HepG2 (cell line): Measurements from ENCODE around the gene TRNP1. TPM values are rescaled to one million over a fixed set of nuclear protein-coding genes. Genes with fewer than 3 reads are reported as not detected.

ENCODE experiments used
- ATAC-seq: fragments of 200-7000 bp; cut with Tn5 transposase; 3 replicates; pipeline ENCODE4 v1.9.1; 2020; ENCODE audit warnings: mild to moderate bottlenecking, moderate library complexity
- BruUV-seq: library from RNA; stranded (reverse); fragments of 400-500 nt; replicated peaks from 2 replicates; lab custom pipeline; 2021; lab: Mats Ljungman, UMichigan
- CTCF ChIA-PET: fragments of 300-600 bp; formaldehyde crosslinking; extraction: SDS; loops from one replicate; lab custom pipeline; 2021; ENCODE audit warnings: low total read pairs, inconsistent platforms, low intra/inter-chr PET ratio; lab: Yijun Ruan, JAX
- POLR2A ChIA-PET: fragments of 350-600 bp; sonication (Branson Sonifier 250); formaldehyde crosslinking; loops from one replicate; lab custom pipeline; 2020; ENCODE audit warnings: antibody characterized with exemption, inconsistent platforms; lab: Yijun Ruan, JAX
- DNase-seq: peaks from one replicate; pipeline ENCODE4 v3.0.0-alpha.2; 2015; ENCODE audit warnings: low spot score
- FAIRE-seq: peaks from 3 replicates; lab custom pipeline; 2011; peaks lifted over from hg19 to GRCh38; lab: Jason Lieb, UNC
- H2AFZ ChIP-seq: one replicate; pipeline ENCODE4 v1.6.1; 2011; ENCODE audit warnings: low read length, inconsistent platforms
- H3K27ac ChIP-seq: fragments of 300-600 bp; 3 replicates; pipeline ENCODE4 v1.8.0; 2011; ENCODE audit warnings: mixed run types, mild to moderate bottlenecking, mixed read lengths, low read length, inconsistent platforms; ENCODE audit not compliant: insufficient read depth; ENCODE audit errors: extremely low read length
- H3K27me3 ChIP-seq, 2 experiments: fragments of 200-600 bp in 1 of 2; 2 replicates in 1 of 2; 3 replicates in 1 of 2; pipeline versions ENCODE4 v1.6.0 to v1.8.0; 2011; ENCODE audit warnings: low read length in 2 of 2, mild to moderate bottlenecking in 2 of 2, moderate library complexity in 2 of 2, inconsistent platforms in 1 of 2; ENCODE audit not compliant: insufficient read depth in 2 of 2, control insufficient read depth in 1 of 2
- H3K36me3 ChIP-seq, 2 experiments: fragments of 200-600 bp in 1 of 2; replicated peaks in 1 of 2; 2 replicates in 1 of 2; 3 replicates in 1 of 2; pipeline versions ENCODE4 v1.5.1 to v1.8.0; 2011; ENCODE audit warnings: low read length in 2 of 2, inconsistent platforms in 1 of 2; ENCODE audit not compliant: insufficient read depth in 2 of 2, control insufficient read depth in 1 of 2
- H3K4me1 ChIP-seq: 2 replicates; pipeline ENCODE4 v1.5.1; 2012; ENCODE audit warnings: low read length, inconsistent platforms; ENCODE audit not compliant: insufficient read depth
- H3K4me2 ChIP-seq: 2 replicates; pipeline ENCODE4 v1.6.0; 2011; ENCODE audit warnings: low read depth, low read length, inconsistent platforms
- H3K4me3 ChIP-seq, 3 experiments: fragments of 200-600 bp in 1 of 3; sonication (generic), shearing (Covaris generic) in 1 of 3; replicated peaks in 1 of 3; 2 replicates each; pipeline ENCODE4 v1.5.1; 2011 to 2016; ENCODE audit warnings: low read length in 3 of 3, inconsistent platforms in 2 of 3, low read depth in 2 of 3, mild to moderate bottlenecking in 2 of 3, control low read depth in 1 of 3, mixed read lengths in 1 of 3; ENCODE audit not compliant: insufficient read depth in 1 of 3
- H3K79me2 ChIP-seq: one replicate; pipeline ENCODE4 v1.6.1; 2011; ENCODE audit warnings: low read length, inconsistent platforms; ENCODE audit not compliant: insufficient read depth
- H3K9ac ChIP-seq: 2 replicates; pipeline ENCODE4 v1.6.0; 2011; ENCODE audit warnings: mild to moderate bottlenecking, low read depth, low read length, inconsistent platforms; ENCODE audit not compliant: insufficient read depth
- H3K9me3 ChIP-seq: 2 replicates; pipeline ENCODE4 v1.5.1; 2012; ENCODE audit warnings: mild to moderate bottlenecking, low read length
- H4K20me1 ChIP-seq: 2 replicates; pipeline ENCODE4 v1.6.0; 2011; ENCODE audit warnings: inconsistent platforms, mild to moderate bottlenecking, low read length, moderate library complexity; ENCODE audit not compliant: insufficient read depth
- AFF4 ChIP-seq: sonication (generic); formaldehyde crosslinking; IDR thresholded peaks from 2 replicates; pipeline ENCODE4 v1.4.0; 2020; ENCODE audit warnings: missing genetic modification reagents
- AGO2 ChIP-seq: fragments of 200-400 bp; formaldehyde crosslinking; optimal IDR thresholded peaks from 2 replicates; pipeline ENCODE3; 2017; ENCODE audit warnings: mild to moderate bottlenecking, low read depth, low read length, moderate library complexity
- ATF3 ChIP-seq: sonication (generic); formaldehyde crosslinking; IDR thresholded peaks from 2 replicates; pipeline ENCODE4 v1.4.0; 2020; ENCODE audit warnings: missing genetic modification reagents
- DDIT3 ChIP-seq: sonication (generic); formaldehyde crosslinking; IDR thresholded peaks from 2 replicates; pipeline ENCODE4 v1.4.0; 2020; ENCODE audit warnings: mild to moderate bottlenecking, missing genetic modification reagents
- EP300 ChIP-seq, 3 experiments: sonication (generic) in 1 of 3; formaldehyde crosslinking in 1 of 3; IDR thresholded peaks; 2 replicates each; pipeline versions ENCODE4 v1.5.1 to v1.6.1; 2011 to 2020; ENCODE audit warnings: low read depth in 2 of 3, low read length in 2 of 3, borderline replicate concordance in 1 of 3, improper control_type of control experiment in 1 of 3, mild to moderate bottlenecking in 1 of 3, missing genetic modification reagents in 1 of 3, moderate library complexity in 1 of 3
- JDP2 ChIP-seq: sonication (generic); formaldehyde crosslinking; IDR thresholded peaks from 2 replicates; pipeline ENCODE4 v1.8.1; 2022; ENCODE audit warnings: missing genetic modification reagents, borderline replicate concordance
- MTA1 ChIP-seq: sonication (generic); formaldehyde crosslinking; IDR thresholded peaks from 2 replicates; pipeline ENCODE4 v1.4.0; 2020; ENCODE audit warnings: missing genetic modification reagents, mild to moderate bottlenecking, borderline replicate concordance
- RAD51 ChIP-seq: fragments of 450-650 bp; IDR thresholded peaks from 2 replicates; pipeline ENCODE4 v1.6.1; 2016; ENCODE audit warnings: borderline replicate concordance
- ZBTB7A ChIP-seq: sonication (generic); formaldehyde crosslinking; IDR thresholded peaks from 2 replicates; pipeline ENCODE4 v1.8.0; 2022; ENCODE audit warnings: mild to moderate bottlenecking, missing genetic modification reagents
- ZBTB8A ChIP-seq: sonication (generic); formaldehyde crosslinking; IDR thresholded peaks from 2 replicates; pipeline ENCODE4 v1.4.0; 2020; ENCODE audit warnings: mild to moderate bottlenecking, low read depth, missing genetic modification reagents, borderline replicate concordance
- ZNF121 ChIP-seq: sonication (generic); formaldehyde crosslinking; IDR thresholded peaks from 2 replicates; pipeline ENCODE4 v1.5.0; 2020; ENCODE audit warnings: mild to moderate bottlenecking, missing genetic modification reagents
- ZNF260 ChIP-seq: sonication (generic); formaldehyde crosslinking; IDR thresholded peaks from 2 replicates; pipeline ENCODE4 v1.4.0; 2020; ENCODE audit warnings: missing genetic modification reagents, low read depth, mild to moderate bottlenecking, borderline replicate concordance
- ZNF44 ChIP-seq: sonication (generic); formaldehyde crosslinking; IDR thresholded peaks from 2 replicates; pipeline ENCODE4 v1.5.1; 2020; ENCODE audit warnings: mild to moderate bottlenecking, missing genetic modification reagents
- ZNF546 ChIP-seq: sonication (generic); formaldehyde crosslinking; conservative IDR thresholded peaks from 2 replicates; pipeline ENCODE4 v1.8.1; 2023; ENCODE audit warnings: mild to moderate bottlenecking, missing genetic modification reagents
- ZNF577 ChIP-seq: sonication (generic); formaldehyde crosslinking; IDR thresholded peaks from 2 replicates; pipeline ENCODE4 v1.4.0; 2020; ENCODE audit warnings: mild to moderate bottlenecking, low read depth, missing genetic modification reagents, borderline replicate concordance
- ZSCAN25 ChIP-seq: sonication (generic); formaldehyde crosslinking; IDR thresholded peaks from 2 replicates; pipeline ENCODE4 v1.8.0; 2022; ENCODE audit warnings: mild to moderate bottlenecking, missing genetic modification reagents
- WGBS: methylation state at CpG from one replicate; pipeline ENCODE4 v1.1.6; 2017; ENCODE audit warnings: low lambda C conversion rate; 5-methylcytosine and 5-hydroxymethylcytosine counted together
- in situ Hi-C: cut with HindIII; loops from 2 replicates; pipeline ENCODE4 v1.10.0; 2017; ENCODE audit warnings: low pct_unique_long_range_greater_than_20kb; ENCODE audit not compliant: extremely low pct_ligation_motif_present
- intact Hi-C: fragments of 100-400 bp; cut with micrococcal nuclease; formaldehyde crosslinking; loops from one replicate; pipeline ENCODE4 v1.10.0; 2022; ENCODE audit not compliant: unreplicated experiment
- polyA plus RNA-seq, 8 experiments: library from polyadenylated mRNA; depleted of rRNA in 3 of 8; stranded (reverse) in 7 of 8; unstranded in 1 of 8; fragments of >200 nt; fragmentation: Illumina TruSeq in 4 of 8; extraction: Trizol in 4 of 8; gene quantifications; 2 replicates each; pipeline versions ENCODE4 v1.2.1 to v1.2.3, GENCODE V29; 2011 to 2016; ENCODE audit warnings: low read depth in 4 of 8, missing spikeins in 1 of 8, mixed read lengths in 1 of 8; ENCODE audit not compliant: insufficient read depth in 1 of 8
- total RNA-seq, 5 experiments: library from RNA; depleted of rRNA; stranded (reverse); fragments of >200 nt; fragmentation: Illumina TruSeq; extraction: Trizol; gene quantifications; 2 replicates each; pipeline ENCODE4 v1.2.3, GENCODE V29; 2016; ENCODE audit warnings: low read depth in 1 of 5
- TF ChIP-seq, protein P1 (sequence below): fragments of 450-650 bp; IDR thresholded peaks from 2 replicates; pipeline ENCODE4 v1.6.1; 2017; ENCODE audit warnings: mild to moderate bottlenecking

Gene TRNP1
- total and polyA plus RNA-seq, 2 of the 13 experiments (the other 11 are each of a cell fraction or from before 2014, with no cell fraction given): 42.0 to 158 TPM

DNA sequence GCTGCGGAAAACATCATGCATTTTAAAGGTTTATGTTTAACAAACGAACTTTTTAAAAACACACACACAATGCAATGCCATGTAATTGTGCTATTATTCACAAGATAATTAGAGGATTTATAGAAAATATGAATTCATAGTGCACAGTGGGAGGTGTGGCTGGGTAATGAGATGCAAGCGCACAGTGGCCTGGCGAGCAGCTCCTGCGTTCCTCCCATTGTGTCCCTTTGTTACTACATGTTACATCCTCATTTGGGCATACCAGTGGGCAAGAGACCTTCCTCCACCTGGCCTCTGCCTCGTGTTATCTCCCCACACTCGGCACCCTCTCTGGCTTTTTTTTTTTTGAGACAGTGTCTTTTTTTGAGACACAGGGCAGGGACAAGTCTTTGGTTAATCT is 49.2 kb downstream of the TRNP1 start:
- Histone ChIP-seq H4K20me1 (no peaks in the 10 kb centered on the region), H3K36me3 (no peaks in the 10 kb centered on the region), H3K4me3 (no peak overlapping the region), H3K9ac (no peak overlapping the region), H3K4me2 (no peak overlapping the region), H3K27me3 (peaks cover 8 to 52% of the 10 kb centered on the region in 2 experiments; a peak in 4 of 5 replicates), H3K27ac (no peak overlapping the region), H3K9me3 (no peaks in the 10 kb centered on the region), H3K79me2 (no peaks in the 10 kb centered on the region), H2AFZ (no peak overlapping the region), H3K4me1 (peaks cover 8% of the 10 kb centered on the region; the same call in 1 of the 2 replicates)
- DNase-seq (no peak), ATAC-seq (no peak), FAIRE-seq (no peak)
- ChIA-PET CTCF (no interaction called here), POLR2A (no interaction called here)
- in situ Hi-C loops: loop anchor here (10.0 kb wide), 1 partner anchor 242 kb away; no protein-coding TSS in a partner anchor
- no TSS peak for BruUV-seq
- intact Hi-C loops: loop anchor here (10.0 kb wide), 1 partner anchor 78 kb away; the partner anchor contains the start of gene KDF1
- 27% methylated on average over 7 of the region's 7 CpGs for WGBS
- TF ChIP-seq ZBTB8A (CRISPR knock-in tag) (no peak), ZNF260 (CRISPR knock-in tag) (no peak), ZNF121 (CRISPR knock-in tag) (no peak), EP300 (IDR thresholded peaks at IDR 0.05; ENCODE audit: low read depth in 2 of 2, low read length in 2 of 2) (no peak), EP300 (CRISPR knock-in tag; IDR thresholded peaks at IDR 0.05; ENCODE audit: borderline replicate concordance) (no peak), ZNF44 (CRISPR knock-in tag) (no peak), DDIT3 (CRISPR knock-in tag) (no peak), ZSCAN25 (no peak), JDP2 (no peak), ZNF577 (CRISPR knock-in tag) (no peak), RAD51 (no peak), ZNF546 (CRISPR knock-in tag) (no peak), AGO2 (no peak), ZBTB7A (CRISPR knock-in tag) (no peak), AFF4 (no peak), ATF3 (no peak), MTA1 (CRISPR knock-in tag) (no peak)
- TF ChIP-seq, protein P1, sequence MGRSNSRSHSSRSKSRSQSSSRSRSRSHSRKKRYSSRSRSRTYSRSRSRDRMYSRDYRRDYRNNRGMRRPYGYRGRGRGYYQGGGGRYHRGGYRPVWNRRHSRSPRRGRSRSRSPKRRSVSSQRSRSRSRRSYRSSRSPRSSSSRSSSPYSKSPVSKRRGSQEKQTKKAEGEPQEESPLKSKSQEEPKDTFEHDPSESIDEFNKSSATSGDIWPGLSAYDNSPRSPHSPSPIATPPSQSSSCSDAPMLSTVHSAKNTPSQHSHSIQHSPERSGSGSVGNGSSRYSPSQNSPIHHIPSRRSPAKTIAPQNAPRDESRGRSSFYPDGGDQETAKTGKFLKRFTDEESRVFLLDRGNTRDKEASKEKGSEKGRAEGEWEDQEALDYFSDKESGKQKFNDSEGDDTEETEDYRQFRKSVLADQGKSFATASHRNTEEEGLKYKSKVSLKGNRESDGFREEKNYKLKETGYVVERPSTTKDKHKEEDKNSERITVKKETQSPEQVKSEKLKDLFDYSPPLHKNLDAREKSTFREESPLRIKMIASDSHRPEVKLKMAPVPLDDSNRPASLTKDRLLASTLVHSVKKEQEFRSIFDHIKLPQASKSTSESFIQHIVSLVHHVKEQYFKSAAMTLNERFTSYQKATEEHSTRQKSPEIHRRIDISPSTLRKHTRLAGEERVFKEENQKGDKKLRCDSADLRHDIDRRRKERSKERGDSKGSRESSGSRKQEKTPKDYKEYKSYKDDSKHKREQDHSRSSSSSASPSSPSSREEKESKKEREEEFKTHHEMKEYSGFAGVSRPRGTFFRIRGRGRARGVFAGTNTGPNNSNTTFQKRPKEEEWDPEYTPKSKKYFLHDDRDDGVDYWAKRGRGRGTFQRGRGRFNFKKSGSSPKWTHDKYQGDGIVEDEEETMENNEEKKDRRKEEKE: no peak
